Hepatocyte (in vitro differentiated cells): ENCODE data around the gene RPL7A.

Experiments
- EZH2 ChIP-seq: fragments of 200-600 bp; sonication (generic); IDR thresholded peaks from 2 replicates; pipeline ENCODE4 v1.6.1; 2016; ENCODE audit warnings: antibody characterized with exemption, mild to moderate bottlenecking, borderline replicate concordance
- EZH2phosphoT487 ChIP-seq: fragments of 200-600 bp; sonication (generic); IDR thresholded peaks from one replicate; pipeline ENCODE4 v1.6.1; 2018; ENCODE audit warnings: antibody characterized with exemption, mild to moderate bottlenecking, low read depth, moderate library complexity; ENCODE audit not compliant: unreplicated experiment, severe bottlenecking
- TF ChIP-seq, protein P1 (sequence below): fragments of 200-600 bp; sonication (generic); IDR thresholded peaks from 2 replicates; pipeline ENCODE4 v1.5.1; 2016; ENCODE audit warnings: antibody characterized with exemption, mild to moderate bottlenecking; ENCODE audit not compliant: poor library complexity

GRCh38 chr9:133375116-133375723, 27.2 kb downstream of the RPL7A start:
- TF ChIP-seq EZH2 (no peak), EZH2phosphoT487 (no peak)
- TF ChIP-seq, protein P1, sequence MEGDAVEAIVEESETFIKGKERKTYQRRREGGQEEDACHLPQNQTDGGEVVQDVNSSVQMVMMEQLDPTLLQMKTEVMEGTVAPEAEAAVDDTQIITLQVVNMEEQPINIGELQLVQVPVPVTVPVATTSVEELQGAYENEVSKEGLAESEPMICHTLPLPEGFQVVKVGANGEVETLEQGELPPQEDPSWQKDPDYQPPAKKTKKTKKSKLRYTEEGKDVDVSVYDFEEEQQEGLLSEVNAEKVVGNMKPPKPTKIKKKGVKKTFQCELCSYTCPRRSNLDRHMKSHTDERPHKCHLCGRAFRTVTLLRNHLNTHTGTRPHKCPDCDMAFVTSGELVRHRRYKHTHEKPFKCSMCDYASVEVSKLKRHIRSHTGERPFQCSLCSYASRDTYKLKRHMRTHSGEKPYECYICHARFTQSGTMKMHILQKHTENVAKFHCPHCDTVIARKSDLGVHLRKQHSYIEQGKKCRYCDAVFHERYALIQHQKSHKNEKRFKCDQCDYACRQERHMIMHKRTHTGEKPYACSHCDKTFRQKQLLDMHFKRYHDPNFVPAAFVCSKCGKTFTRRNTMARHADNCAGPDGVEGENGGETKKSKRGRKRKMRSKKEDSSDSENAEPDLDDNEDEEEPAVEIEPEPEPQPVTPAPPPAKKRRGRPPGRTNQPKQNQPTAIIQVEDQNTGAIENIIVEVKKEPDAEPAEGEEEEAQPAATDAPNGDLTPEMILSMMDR = peak; percentile 39
